ENCODE results near the gene WEE2. TPM values are rescaled to one million over a fixed set of nuclear protein-coding genes. Genes with fewer than 3 reads are reported as not detected.

WEE2 gene
- total RNA-seq: not detected
- under 1 TPM in 1 of 3 donors, not detected in 2; 0.20 TPM for polyA plus RNA-seq

DNA sequence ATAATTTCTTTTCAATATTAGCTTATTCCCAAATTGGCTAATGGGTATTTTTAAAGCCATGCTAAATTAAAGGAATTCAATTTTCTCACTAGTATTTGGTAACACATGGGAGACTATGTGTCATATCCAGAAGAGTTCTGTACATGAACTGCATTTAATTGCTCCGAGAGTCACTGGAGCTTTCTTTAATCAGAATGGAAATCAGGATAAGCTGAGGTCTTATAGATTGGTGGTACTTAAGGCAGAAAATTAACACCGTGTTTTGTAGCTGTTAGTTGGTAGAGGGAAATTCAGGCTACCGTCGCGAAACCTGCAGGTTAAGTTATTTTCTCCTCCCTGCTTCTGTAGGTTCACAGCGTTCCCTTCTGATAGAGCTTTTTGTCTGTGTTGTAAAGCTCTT is at the start of gene WEE2:
Gene WEE2 (plus strand): TSS at position 3 of the 400 bp plus-strand sequence. CDS start 406 bp downstream, outside the sequence.
- Histone ChIP-seq H3K27me3 (no peaks in the 10 kb centered on the region), H3K4me3 (no peak within 1 kb of the TSS), H3K36me3 (no peaks in the 10 kb centered on the region), H3K4me1 (no peaks in the 10 kb centered on the region), H3K9me3 (no peaks in the 10 kb centered on the region), H3K27ac (no peak within 1 kb of the TSS)
- DNase-seq: no peak
- intact Hi-C loops (cut with DNase I): no loop called here
- TF ChIP-seq, protein P1, sequence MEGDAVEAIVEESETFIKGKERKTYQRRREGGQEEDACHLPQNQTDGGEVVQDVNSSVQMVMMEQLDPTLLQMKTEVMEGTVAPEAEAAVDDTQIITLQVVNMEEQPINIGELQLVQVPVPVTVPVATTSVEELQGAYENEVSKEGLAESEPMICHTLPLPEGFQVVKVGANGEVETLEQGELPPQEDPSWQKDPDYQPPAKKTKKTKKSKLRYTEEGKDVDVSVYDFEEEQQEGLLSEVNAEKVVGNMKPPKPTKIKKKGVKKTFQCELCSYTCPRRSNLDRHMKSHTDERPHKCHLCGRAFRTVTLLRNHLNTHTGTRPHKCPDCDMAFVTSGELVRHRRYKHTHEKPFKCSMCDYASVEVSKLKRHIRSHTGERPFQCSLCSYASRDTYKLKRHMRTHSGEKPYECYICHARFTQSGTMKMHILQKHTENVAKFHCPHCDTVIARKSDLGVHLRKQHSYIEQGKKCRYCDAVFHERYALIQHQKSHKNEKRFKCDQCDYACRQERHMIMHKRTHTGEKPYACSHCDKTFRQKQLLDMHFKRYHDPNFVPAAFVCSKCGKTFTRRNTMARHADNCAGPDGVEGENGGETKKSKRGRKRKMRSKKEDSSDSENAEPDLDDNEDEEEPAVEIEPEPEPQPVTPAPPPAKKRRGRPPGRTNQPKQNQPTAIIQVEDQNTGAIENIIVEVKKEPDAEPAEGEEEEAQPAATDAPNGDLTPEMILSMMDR (IDR thresholded peaks at IDR 0.05): no peak
- TF ChIP-seq EP300 (IDR thresholded peaks at IDR 0.05) (no peak), POLR2A (IDR thresholded peaks at IDR 0.05) (no peak), POLR2AphosphoS5 (IDR thresholded peaks at IDR 0.05) (no peak)
- 88 to 93% methylated on average over 6 of the region's 6 CpGs for WGBS, 2 donors

DNA sequence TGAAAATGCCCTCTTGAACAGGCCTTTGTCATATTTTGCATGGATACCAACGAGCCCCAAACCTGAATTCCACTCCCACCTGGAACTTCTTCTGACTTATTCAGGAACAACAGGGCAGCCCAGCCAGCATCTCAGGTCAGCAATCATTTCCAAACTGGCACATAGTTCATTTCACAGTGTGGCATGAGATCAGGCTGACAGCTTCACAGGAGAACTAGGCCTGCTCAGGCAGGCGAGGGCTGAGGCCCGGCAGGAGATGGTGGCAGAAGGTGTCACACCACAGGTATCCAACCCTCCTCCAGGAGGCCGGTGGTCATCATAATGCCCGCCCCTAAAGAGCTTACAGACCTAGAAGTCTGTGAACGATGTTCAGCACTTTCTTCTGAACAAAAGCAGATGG is 48.7 kb upstream of the WEE2 start:
- intact Hi-C loops (cut with DNase I): loop anchor here (5.0 kb wide), 1 partner anchor 43 kb away; the partner anchor contains the start of gene DENND11
- 90 to 92% methylated on average over 6 of the region's 6 CpGs for WGBS, 2 donors
- H3K27me3 ChIP-seq: no peaks in the 10 kb centered on the region
- H3K4me1 ChIP-seq: peaks cover 0 to 3% (median 0%) of the 10 kb centered on the region in 4 donors
- H3K36me3 ChIP-seq: peaks cover 0 to 70% (median 11%) of the 10 kb centered on the region in 4 donors
- TF ChIP-seq POLR2A (IDR thresholded peaks at IDR 0.05): no peak
- TF ChIP-seq EP300 (IDR thresholded peaks at IDR 0.05): no peak
- TF ChIP-seq, protein P1 (IDR thresholded peaks at IDR 0.05): no peak
- TF ChIP-seq POLR2AphosphoS5 (IDR thresholded peaks at IDR 0.05): no peak
- no peak overlapping the region for H3K27ac ChIP-seq
- no peaks in the 10 kb centered on the region for H3K9me3 ChIP-seq
- DNase-seq: no peak
- H3K4me3 ChIP-seq: no peak overlapping the region

DNA sequence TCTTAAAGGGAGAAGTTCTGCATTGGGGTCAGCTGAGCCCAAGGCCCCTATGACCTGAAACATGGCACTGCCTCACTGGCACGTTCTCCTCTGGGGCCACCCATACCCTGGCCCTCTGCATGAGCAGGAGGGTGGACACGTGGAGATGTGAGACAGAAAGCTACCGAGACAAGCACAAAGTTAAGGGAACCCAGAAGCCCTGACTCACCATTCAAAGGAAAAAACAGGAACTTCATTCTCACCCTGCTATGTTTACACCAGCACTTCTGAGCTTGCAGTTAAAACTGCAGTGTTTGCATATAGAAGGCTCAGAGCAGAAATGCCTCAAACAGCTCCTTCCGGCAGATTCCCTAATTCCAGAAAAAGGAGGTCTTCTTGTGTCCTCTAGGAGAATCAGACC is 47.9 kb upstream of the WEE2 start:
- Histone ChIP-seq H3K4me3 (no peak overlapping the region), H3K36me3 (peaks cover 3 to 75% (median 12%) of the 10 kb centered on the region in 4 donors), H3K27me3 (no peaks in the 10 kb centered on the region), H3K4me1 (no peaks in the 10 kb centered on the region), H3K27ac (no peak overlapping the region), H3K9me3 (no peaks in the 10 kb centered on the region)
- TF ChIP-seq POLR2A (IDR thresholded peaks at IDR 0.05): no peak
- TF ChIP-seq EP300 (IDR thresholded peaks at IDR 0.05): no peak
- TF ChIP-seq, protein P1 (IDR thresholded peaks at IDR 0.05): no peak
- no peak for TF ChIP-seq POLR2AphosphoS5 (IDR thresholded peaks at IDR 0.05)
- 48 to 79% methylated on average over 4 of the region's 4 CpGs for WGBS, 2 donors
- DNase-seq: no peak
- intact Hi-C loops (cut with DNase I): no loop called here

DNA sequence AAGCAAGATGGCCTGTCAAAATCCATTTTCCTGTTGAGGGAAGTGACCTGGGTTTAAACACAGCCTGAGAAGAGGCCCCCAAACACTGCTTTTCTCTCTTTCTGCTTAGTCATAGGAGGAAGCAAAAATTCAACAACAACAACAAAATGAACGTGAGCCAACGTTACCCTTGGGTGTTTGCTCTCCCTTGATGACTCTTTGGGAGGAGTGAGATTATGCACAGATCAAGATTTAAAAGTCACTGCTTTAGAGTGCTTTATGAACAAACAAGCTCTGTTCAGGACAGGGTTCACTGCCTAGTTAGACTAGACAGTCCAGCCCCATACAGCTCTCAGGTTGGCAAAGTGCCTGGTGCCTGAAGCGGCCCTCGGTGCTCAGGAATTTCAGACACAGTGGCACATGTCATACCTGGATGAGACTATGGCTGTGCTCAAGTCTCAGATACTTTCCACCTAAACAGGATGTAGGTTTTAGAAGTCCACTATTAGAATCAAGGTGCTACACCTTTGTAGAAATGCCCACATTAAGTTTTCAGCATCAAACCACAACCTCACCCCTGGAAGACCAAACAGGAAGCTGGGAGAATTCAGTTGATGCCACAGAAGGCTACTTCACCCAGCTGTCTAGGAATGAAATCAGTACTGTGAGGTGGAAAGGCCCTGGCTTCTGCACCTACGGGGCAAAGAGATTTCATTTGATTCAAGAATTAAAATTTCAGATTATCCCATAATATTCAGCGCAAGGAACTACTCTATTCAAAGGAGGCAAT is 44.9 kb upstream of the WEE2 start:
- Histone ChIP-seq H3K27ac (no peak overlapping the region), H3K27me3 (no peaks in the 10 kb centered on the region), H3K4me1 (no peaks in the 10 kb centered on the region), H3K4me3 (no peak overlapping the region), H3K36me3 (peaks cover 4 to 76% (median 12%) of the 10 kb centered on the region in 4 donors), H3K9me3 (no peaks in the 10 kb centered on the region)
- intact Hi-C loops (cut with DNase I): no loop called here
- WGBS, 2 donors: 29 to 41% methylated on average over 6 of the region's 6 CpGs
- no peak for DNase-seq
- TF ChIP-seq POLR2AphosphoS5 (IDR thresholded peaks at IDR 0.05): no peak
- TF ChIP-seq, protein P1 (IDR thresholded peaks at IDR 0.05): no peak
- TF ChIP-seq EP300 (IDR thresholded peaks at IDR 0.05): no peak
- TF ChIP-seq POLR2A (IDR thresholded peaks at IDR 0.05): no peak

Data from sigmoid colon (tissue), 7 donors.